B cell (primary cell): ENCODE results near the gene SLC2A9. TPM values are rescaled to one million over a fixed set of nuclear protein-coding genes. Genes with fewer than 3 reads are reported as not detected.

ENCODE experiments used
- ATAC-seq: fragments of 200-7000 bp; cut with Tn5 transposase; one replicate; pipeline ENCODE4 v1.10.0; 2021; ENCODE audit warnings: low read depth, mild to moderate bottlenecking, moderate number of reproducible peaks, moderate library complexity
- CTCF ChIA-PET: fragments of 350-600 bp; sonication (Branson Sonifier 250); formaldehyde crosslinking; loops from one replicate; lab custom pipeline; 2021; ENCODE audit warnings: antibody characterized with exemption, inconsistent platforms; lab: Charles Lee
- POLR2A ChIA-PET: fragments of 350-600 bp; sonication (Branson Sonifier 250); formaldehyde crosslinking; loops from one replicate; lab custom pipeline; 2021; ENCODE audit warnings: antibody characterized with exemption; lab: Charles Lee
- DNase-seq: peaks from one replicate; pipeline ENCODE4 v3.0.0; 2013
- H2AFZ ChIP-seq: 2 replicates; pipeline ENCODE4 v1.6.1; 2012; ENCODE audit warnings: mild to moderate bottlenecking, low read depth, low read length; ENCODE audit not compliant: insufficient read depth, poor library complexity, severe bottlenecking
- H3K27ac ChIP-seq, 2 donors: 1 replicate in 1 of 2; 2 replicates in 1 of 2; pipeline ENCODE4 v1.5.1; 2012 to 2013; ENCODE audit warnings: low read length in 2 of 2, mild to moderate bottlenecking in 2 of 2, moderate library complexity in 1 of 2
- H3K27me3 ChIP-seq, 4 experiments: fragments of 200-600 bp in 1 of 4; sonication (generic) in 1 of 4; replicated peaks in 1 of 4; 1 replicate in 2 of 4; 2 replicates in 2 of 4; pipeline versions ENCODE4 v1.6.1 to v1.7.0; 2013 to 2016; ENCODE audit warnings: low read length in 3 of 4, mild to moderate bottlenecking in 2 of 4, mixed read lengths in 1 of 4, moderate library complexity in 1 of 4; ENCODE audit not compliant: insufficient read depth in 4 of 4, control insufficient read depth in 3 of 4; ENCODE audit errors: control extremely low read depth in 1 of 4
- H3K36me3 ChIP-seq, 2 experiments: replicated peaks in 1 of 2; 1 replicate in 1 of 2; 2 replicates in 1 of 2; pipeline versions ENCODE4 v1.6.1 to v1.7.1; 2013; ENCODE audit warnings: low read length in 1 of 2; ENCODE audit not compliant: insufficient read depth in 2 of 2, control insufficient read depth in 1 of 2; ENCODE audit errors: control extremely low read depth in 1 of 2, extremely low read depth in 1 of 2
- H3K4me1 ChIP-seq, 2 donors: fragments of 200-600 bp in 1 of 2; sonication (generic) in 1 of 2; 1 replicate in 1 of 2; 2 replicates in 1 of 2; pipeline versions ENCODE4 v1.5.1 to v1.6.1; 2013 to 2017; ENCODE audit warnings: low read length in 2 of 2; ENCODE audit not compliant: control insufficient read depth in 2 of 2, insufficient read depth in 2 of 2
- H3K4me2 ChIP-seq: replicated peaks from 2 replicates; pipeline ENCODE3; 2012; ENCODE audit warnings: mild to moderate bottlenecking, low read depth, low read length; ENCODE audit not compliant: poor library complexity, severe bottlenecking
- H3K4me3 ChIP-seq, 5 experiments: fragments of 200-600 bp in 1 of 5; sonication (generic) in 1 of 5; 1 replicate in 3 of 5; 2 replicates in 2 of 5; pipeline versions ENCODE4 v1.5.1 to v1.7.0; 2011 to 2016; ENCODE audit warnings: low read length in 4 of 5, mild to moderate bottlenecking in 4 of 5, low read depth in 2 of 5, control low read depth in 1 of 5, moderate library complexity in 1 of 5; ENCODE audit not compliant: insufficient read depth in 1 of 5; ENCODE audit errors: control extremely low read depth in 1 of 5, extremely low read depth in 1 of 5
- H3K79me2 ChIP-seq: fragments of 200-600 bp; sonication (generic); one replicate; pipeline ENCODE4 v1.6.0; 2016; ENCODE audit warnings: low read length; ENCODE audit not compliant: control insufficient read depth, insufficient read depth
- H3K9ac ChIP-seq: fragments of 200-600 bp; sonication (generic); 2 replicates; pipeline ENCODE4 v1.6.1; 2017; ENCODE audit warnings: mild to moderate bottlenecking, low read length, moderate library complexity
- H3K9me3 ChIP-seq, 3 donors: one replicate each; pipeline versions ENCODE4 v1.6.1 to v1.7.1; 2013; ENCODE audit warnings: low read length in 2 of 3; ENCODE audit not compliant: control insufficient read depth in 2 of 3, insufficient read depth in 1 of 3; ENCODE audit errors: control extremely low read depth in 1 of 3
- H4K20me1 ChIP-seq: 2 replicates; pipeline ENCODE4 v1.6.0; 2012; ENCODE audit warnings: mild to moderate bottlenecking, low read length; ENCODE audit not compliant: insufficient read depth, control insufficient read depth, poor library complexity, severe bottlenecking
- H3K27ac Mint-ChIP-seq: one replicate; pipeline ENCODE4 v1.8.0; 2021; ENCODE audit warnings: mixed read lengths
- H3K27me3 Mint-ChIP-seq: one replicate; pipeline ENCODE4 v1.8.0; 2021; ENCODE audit warnings: mixed read lengths
- H3K4me1 Mint-ChIP-seq: one replicate; pipeline ENCODE4 v1.8.0; 2021; ENCODE audit warnings: mixed read lengths
- H3K4me3 Mint-ChIP-seq: one replicate; pipeline ENCODE4 v1.8.0; 2021; ENCODE audit warnings: mixed read lengths
- H3K9me3 Mint-ChIP-seq: one replicate; pipeline ENCODE4 v1.8.0; 2022; ENCODE audit warnings: mixed read lengths; ENCODE audit not compliant: insufficient read depth
- EZH2 ChIP-seq: IDR thresholded peaks from 2 replicates; pipeline ENCODE4 v1.6.1; 2012; ENCODE audit warnings: borderline replicate concordance, low read depth, mild to moderate bottlenecking, moderate library complexity, low read length; ENCODE audit not compliant: insufficient read depth, poor library complexity, severe bottlenecking
- WGBS: methylation state at CpG from one replicate; pipeline ENCODE4 v1.1.5; 2013; ENCODE audit warnings: missing lambda C conversion rate; ENCODE audit not compliant: insufficient coverage; 5-methylcytosine and 5-hydroxymethylcytosine counted together
- intact Hi-C: fragments of 100-400 bp; cut with micrococcal nuclease; formaldehyde crosslinking; loops from one replicate; pipeline ENCODE4 v1.10.0; 2022
- polyA plus RNA-seq: library from polyadenylated mRNA; depleted of rRNA; stranded (reverse); fragments of >200 nt; gene quantifications from 2 replicates; pipeline ENCODE4 v1.2.3, GENCODE V29; 2012
- total RNA-seq, 2 donors: library from RNA; stranded (reverse); fragments of 120-200 nt in 1 of 2; gene quantifications; 1 replicate in 1 of 2; 2 replicates in 1 of 2; pipeline versions ENCODE4 v1.2.3 to v1.2.4, GENCODE V29; 2013 to 2022
- TF ChIP-seq, protein P1 (sequence below): fragments of 200-600 bp; IDR thresholded peaks from one replicate; pipeline ENCODE4 v1.8.0; 2022; ENCODE audit warnings: antibody characterized with exemption, mild to moderate bottlenecking

Gene SLC2A9
- total and polyA plus RNA-seq, 2 donors (not counting 1 experiment from before 2014, with no cell fraction given) = 0.89 to 2.1 TPM

DNA sequence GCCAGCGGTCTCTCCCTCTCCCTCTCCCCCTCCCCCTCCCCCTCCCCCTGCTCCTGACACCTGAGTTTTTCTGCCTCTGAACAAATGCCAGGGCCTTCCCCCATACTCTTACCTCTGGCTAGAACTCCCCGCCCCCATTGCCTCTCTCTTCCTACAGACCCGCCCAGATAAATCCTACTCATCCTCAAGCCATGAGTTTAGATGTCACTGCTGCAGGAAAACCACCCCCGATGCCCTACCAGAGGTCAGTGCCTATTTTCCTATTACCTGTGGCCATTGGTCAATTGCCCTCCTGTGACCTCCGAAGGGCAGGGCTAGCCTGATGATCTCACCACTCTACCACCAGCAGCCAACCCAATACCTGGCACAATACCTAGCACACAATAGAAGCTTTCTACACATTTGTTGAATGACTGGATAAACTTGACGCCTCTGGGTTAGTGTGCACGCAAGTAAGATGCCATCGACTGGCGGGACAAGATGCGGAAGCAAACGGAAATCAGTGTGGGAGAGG, 43.7 kb downstream of the SLC2A9 start:
- no peak overlapping the region for H2AFZ ChIP-seq
- Mint-ChIP-seq H3K27ac (no peak overlapping the region), H3K4me1 (no peaks in the 10 kb centered on the region), H3K9me3 (peaks cover 5% of the 10 kb centered on the region), H3K27me3 (no peaks in the 10 kb centered on the region), H3K4me3 (no peak overlapping the region)
- no peak overlapping the region for H3K4me2 ChIP-seq
- H3K79me2 ChIP-seq = no peaks in the 10 kb centered on the region
- 94% methylated on average over 11 of the region's 11 CpGs for WGBS
- ChIA-PET CTCF (no interaction called here), POLR2A (no interaction called here)
- TF ChIP-seq, protein P1, sequence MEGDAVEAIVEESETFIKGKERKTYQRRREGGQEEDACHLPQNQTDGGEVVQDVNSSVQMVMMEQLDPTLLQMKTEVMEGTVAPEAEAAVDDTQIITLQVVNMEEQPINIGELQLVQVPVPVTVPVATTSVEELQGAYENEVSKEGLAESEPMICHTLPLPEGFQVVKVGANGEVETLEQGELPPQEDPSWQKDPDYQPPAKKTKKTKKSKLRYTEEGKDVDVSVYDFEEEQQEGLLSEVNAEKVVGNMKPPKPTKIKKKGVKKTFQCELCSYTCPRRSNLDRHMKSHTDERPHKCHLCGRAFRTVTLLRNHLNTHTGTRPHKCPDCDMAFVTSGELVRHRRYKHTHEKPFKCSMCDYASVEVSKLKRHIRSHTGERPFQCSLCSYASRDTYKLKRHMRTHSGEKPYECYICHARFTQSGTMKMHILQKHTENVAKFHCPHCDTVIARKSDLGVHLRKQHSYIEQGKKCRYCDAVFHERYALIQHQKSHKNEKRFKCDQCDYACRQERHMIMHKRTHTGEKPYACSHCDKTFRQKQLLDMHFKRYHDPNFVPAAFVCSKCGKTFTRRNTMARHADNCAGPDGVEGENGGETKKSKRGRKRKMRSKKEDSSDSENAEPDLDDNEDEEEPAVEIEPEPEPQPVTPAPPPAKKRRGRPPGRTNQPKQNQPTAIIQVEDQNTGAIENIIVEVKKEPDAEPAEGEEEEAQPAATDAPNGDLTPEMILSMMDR = no peak
- no peak for TF ChIP-seq EZH2
- ATAC-seq (no peak), DNase-seq (no peak)
- no peaks in the 10 kb centered on the region for H3K36me3 ChIP-seq
- no peaks in the 10 kb centered on the region for H4K20me1 ChIP-seq
- no peak overlapping the region for H3K27ac ChIP-seq
- H3K9me3 ChIP-seq = no peaks in the 10 kb centered on the region
- no peak overlapping the region for H3K4me3 ChIP-seq
- intact Hi-C loops = no loop called here
- no peak overlapping the region for H3K9ac ChIP-seq
- no peaks in the 10 kb centered on the region for H3K27me3 ChIP-seq
- H3K4me1 ChIP-seq = no peaks in the 10 kb centered on the region

DNA sequence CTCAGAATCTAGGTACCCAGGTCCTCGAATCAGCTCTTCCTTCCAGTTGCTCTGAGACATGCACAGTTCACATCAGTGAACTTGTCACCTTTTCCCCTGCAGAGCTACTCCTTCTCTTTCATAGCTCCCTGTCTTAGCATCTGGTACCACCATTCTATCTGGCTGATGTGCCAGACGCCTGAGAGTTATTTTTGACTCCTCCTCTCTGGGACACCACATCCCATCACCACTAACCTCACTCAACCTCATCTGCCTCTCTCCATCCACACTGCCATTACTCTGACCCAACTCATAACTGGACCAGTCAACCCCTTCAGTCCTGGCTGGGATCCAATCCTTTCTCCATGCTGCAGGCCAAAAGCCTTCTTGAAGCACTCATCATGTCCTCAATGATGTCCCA, 44.5 kb downstream of the SLC2A9 start:
- Histone ChIP-seq H3K9ac (no peak overlapping the region), H3K4me2 (no peak overlapping the region), H3K9me3 (no peaks in the 10 kb centered on the region), H4K20me1 (no peaks in the 10 kb centered on the region), H3K4me1 (no peaks in the 10 kb centered on the region), H3K27ac (no peak overlapping the region), H3K4me3 (no peak overlapping the region), H3K27me3 (no peaks in the 10 kb centered on the region), H3K36me3 (no peaks in the 10 kb centered on the region), H2AFZ (no peak overlapping the region), H3K79me2 (no peaks in the 10 kb centered on the region)
- intact Hi-C loops = no loop called here
- no peaks in the 10 kb centered on the region for H3K4me1 Mint-ChIP-seq
- TF ChIP-seq, protein P1 = no peak
- no peak for TF ChIP-seq EZH2
- WGBS = 80% methylated on average over 2 of the region's 2 CpGs
- ChIA-PET POLR2A (no interaction called here), CTCF (no interaction called here)
- ATAC-seq (no peak), DNase-seq (no peak)
- no peak overlapping the region for H3K27ac Mint-ChIP-seq
- no peaks in the 10 kb centered on the region for H3K27me3 Mint-ChIP-seq
- no peak overlapping the region for H3K4me3 Mint-ChIP-seq
- peaks cover 5% of the 10 kb centered on the region for H3K9me3 Mint-ChIP-seq
